PC-9 (cell line): ENCODE measurements around the gene MARCHF6. TPM values are rescaled to one million over a fixed set of nuclear protein-coding genes. Genes with fewer than 3 reads are reported as not detected.
"Not testable (repeated sequence)": the region's sequence is repeated elsewhere in the genome, so short reads cannot be mapped to it uniquely, and the experiment has no call there.

ENCODE experiments used
- BruUV-seq: library from RNA; stranded (reverse); fragments of 400-500 nt; replicated peaks from 2 replicates; lab custom pipeline; 2021; lab: Mats Ljungman, UMichigan
- CTCF ChIA-PET: fragments of 300-600 bp; sonication (Branson Sonifier 250); formaldehyde crosslinking; loops from one replicate; lab custom pipeline; 2022; ENCODE audit warnings: antibody characterized with exemption; lab: Charles Lee
- POLR2A ChIA-PET: fragments of 300-600 bp; sonication (Branson Sonifier 250); formaldehyde crosslinking; loops from one replicate; lab custom pipeline; 2022; ENCODE audit warnings: antibody characterized with exemption; ENCODE audit not compliant: unreplicated experiment; lab: Charles Lee
- DNase-seq, 2 experiments: peaks; one replicate each; pipeline versions ENCODE4 v3.0.0 to v3.0.0-alpha.2; 2015 to 2022; ENCODE audit warnings: mixed read lengths in 1 of 2
- H2AFZ ChIP-seq: fragments of 200-600 bp; sonication (generic); 2 replicates; pipeline ENCODE4 v1.8.1; 2017; ENCODE audit warnings: antibody characterized with exemption
- H3F3A ChIP-seq: fragments of 200-600 bp; sonication (generic); 2 replicates; pipeline ENCODE4 v1.8.1; 2017; ENCODE audit warnings: antibody characterized with exemption, mild to moderate bottlenecking, low read depth; ENCODE audit not compliant: insufficient read depth
- H3K27ac ChIP-seq: fragments of 200-600 bp; sonication (generic); 2 replicates; pipeline ENCODE4 v1.6.1; 2016; ENCODE audit warnings: mixed run types
- H3K27me3 ChIP-seq: fragments of 200-600 bp; sonication (generic); 2 replicates; pipeline ENCODE4 v1.6.1; 2016; ENCODE audit warnings: low read depth, mixed run types; ENCODE audit not compliant: insufficient read depth
- H3K36me3 ChIP-seq: fragments of 200-600 bp; sonication (generic); 2 replicates; pipeline ENCODE4 v1.6.1; 2016; ENCODE audit warnings: low read depth, mixed run types
- H3K4me1 ChIP-seq: fragments of 200-600 bp; sonication (generic); replicated peaks from 2 replicates; pipeline ENCODE4 v1.6.1; 2016; ENCODE audit warnings: mixed run types; ENCODE audit not compliant: insufficient read depth
- H3K4me2 ChIP-seq: fragments of 200-600 bp; sonication (generic); 2 replicates; pipeline ENCODE4 v1.6.1; 2017; ENCODE audit warnings: mixed run types
- H3K4me3 ChIP-seq: fragments of 200-600 bp; sonication (generic); 2 replicates; pipeline ENCODE4 v1.6.1; 2016; ENCODE audit warnings: mixed run types
- H3K79me2 ChIP-seq: fragments of 200-600 bp; sonication (generic); 2 replicates; pipeline ENCODE4 v1.6.1; 2017; ENCODE audit warnings: low read depth, mixed run types
- H3K9me2 ChIP-seq: fragments of 200-600 bp; sonication (generic); 2 replicates; pipeline ENCODE4 v1.8.1; 2017; ENCODE audit warnings: mild to moderate bottlenecking; ENCODE audit not compliant: insufficient read depth
- H3K9me3 ChIP-seq: fragments of 200-600 bp; sonication (generic); 2 replicates; pipeline ENCODE4 v1.8.1; 2016; ENCODE audit warnings: low read depth; ENCODE audit not compliant: insufficient read depth
- H4K20me1 ChIP-seq: fragments of 200-600 bp; sonication (generic); 2 replicates; pipeline ENCODE4 v1.8.1; 2017; ENCODE audit not compliant: insufficient read depth
- EZH2 ChIP-seq: fragments of 200-600 bp; sonication (generic); IDR thresholded peaks from 2 replicates; pipeline ENCODE4 v1.8.0; 2017; ENCODE audit warnings: antibody characterized with exemption, low read depth
- intact Hi-C: fragments of 100-400 bp; cut with micrococcal nuclease; formaldehyde crosslinking; loops from one replicate; pipeline ENCODE4 v1.10.0; 2022; ENCODE audit not compliant: unreplicated experiment
- total RNA-seq: library from RNA; stranded (reverse); gene quantifications from 2 replicates; pipeline ENCODE4 v1.2.3, GENCODE V29; 2021
- TF ChIP-seq, protein P1 (sequence below): fragments of 200-600 bp; sonication (generic); conservative IDR thresholded peaks from 2 replicates; pipeline ENCODE4 v1.6.1; 2017; ENCODE audit warnings: mixed run types, antibody characterized with exemption, mild to moderate bottlenecking, moderate library complexity

MARCHF6 gene
- total RNA-seq, 1 experiment from 2014 or later, result 364 TPM

DNA sequence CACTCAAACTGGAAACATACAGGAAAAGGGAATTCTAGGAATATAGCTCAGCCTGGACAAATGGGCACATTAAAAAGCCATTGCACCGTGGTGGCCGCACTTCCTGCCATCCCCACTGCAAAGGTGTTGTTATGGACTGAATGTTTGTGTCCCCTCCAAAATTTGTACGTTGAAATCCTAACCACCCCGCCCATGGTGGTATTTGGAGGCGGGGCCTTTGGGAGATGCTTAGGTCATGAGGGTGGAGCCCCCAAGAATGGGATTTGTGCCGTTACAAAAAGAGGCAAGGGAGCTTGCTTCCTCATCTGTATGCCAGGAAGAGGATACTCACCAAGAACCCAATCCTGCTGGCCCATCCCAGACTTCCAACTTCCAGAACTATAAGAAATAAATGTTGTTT is 44.7 kb upstream of the MARCHF6 start:
- peaks cover 35% of the 10 kb centered on the region for H3F3A ChIP-seq
- no TSS peak for BruUV-seq
- peaks cover 40% of the 10 kb centered on the region for H3K4me1 ChIP-seq
- no peaks in the 10 kb centered on the region for H3K36me3 ChIP-seq
- no peaks in the 10 kb centered on the region for H3K9me2 ChIP-seq
- no peaks in the 10 kb centered on the region for H3K27me3 ChIP-seq
- CTCF ChIA-PET, result interaction anchor here (0.7 to 1.4 kb wide), 2 partner anchors 30 to 55 kb away, joined by 3 read pairs; no protein-coding TSS in a partner anchor
- H3K9me3 ChIP-seq, result no peaks in the 10 kb centered on the region; the same call in 1 of the 2 replicates
- peaks cover 33% of the 10 kb centered on the region for H3K79me2 ChIP-seq
- no peak overlapping the region for H3K27ac ChIP-seq
- no peak for TF ChIP-seq EZH2
- TF ChIP-seq, protein P1, sequence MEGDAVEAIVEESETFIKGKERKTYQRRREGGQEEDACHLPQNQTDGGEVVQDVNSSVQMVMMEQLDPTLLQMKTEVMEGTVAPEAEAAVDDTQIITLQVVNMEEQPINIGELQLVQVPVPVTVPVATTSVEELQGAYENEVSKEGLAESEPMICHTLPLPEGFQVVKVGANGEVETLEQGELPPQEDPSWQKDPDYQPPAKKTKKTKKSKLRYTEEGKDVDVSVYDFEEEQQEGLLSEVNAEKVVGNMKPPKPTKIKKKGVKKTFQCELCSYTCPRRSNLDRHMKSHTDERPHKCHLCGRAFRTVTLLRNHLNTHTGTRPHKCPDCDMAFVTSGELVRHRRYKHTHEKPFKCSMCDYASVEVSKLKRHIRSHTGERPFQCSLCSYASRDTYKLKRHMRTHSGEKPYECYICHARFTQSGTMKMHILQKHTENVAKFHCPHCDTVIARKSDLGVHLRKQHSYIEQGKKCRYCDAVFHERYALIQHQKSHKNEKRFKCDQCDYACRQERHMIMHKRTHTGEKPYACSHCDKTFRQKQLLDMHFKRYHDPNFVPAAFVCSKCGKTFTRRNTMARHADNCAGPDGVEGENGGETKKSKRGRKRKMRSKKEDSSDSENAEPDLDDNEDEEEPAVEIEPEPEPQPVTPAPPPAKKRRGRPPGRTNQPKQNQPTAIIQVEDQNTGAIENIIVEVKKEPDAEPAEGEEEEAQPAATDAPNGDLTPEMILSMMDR, result no peak
- intact Hi-C loops, result loop anchor here (5.0 kb wide), 2 partner anchors 393 to 413 kb away; no protein-coding TSS in a partner anchor
- H2AFZ ChIP-seq, result no peak overlapping the region
- H4K20me1 ChIP-seq, result no peaks in the 10 kb centered on the region
- DNase-seq, result no peak
- H3K4me3 ChIP-seq, result no peak overlapping the region
- H3K4me2 ChIP-seq, result no peak overlapping the region
- POLR2A ChIA-PET, result interaction anchor here (1.1 kb wide), 1 partner anchor 44 kb away, joined by 4 read pairs; the partner anchor contains the start of gene MARCHF6

DNA sequence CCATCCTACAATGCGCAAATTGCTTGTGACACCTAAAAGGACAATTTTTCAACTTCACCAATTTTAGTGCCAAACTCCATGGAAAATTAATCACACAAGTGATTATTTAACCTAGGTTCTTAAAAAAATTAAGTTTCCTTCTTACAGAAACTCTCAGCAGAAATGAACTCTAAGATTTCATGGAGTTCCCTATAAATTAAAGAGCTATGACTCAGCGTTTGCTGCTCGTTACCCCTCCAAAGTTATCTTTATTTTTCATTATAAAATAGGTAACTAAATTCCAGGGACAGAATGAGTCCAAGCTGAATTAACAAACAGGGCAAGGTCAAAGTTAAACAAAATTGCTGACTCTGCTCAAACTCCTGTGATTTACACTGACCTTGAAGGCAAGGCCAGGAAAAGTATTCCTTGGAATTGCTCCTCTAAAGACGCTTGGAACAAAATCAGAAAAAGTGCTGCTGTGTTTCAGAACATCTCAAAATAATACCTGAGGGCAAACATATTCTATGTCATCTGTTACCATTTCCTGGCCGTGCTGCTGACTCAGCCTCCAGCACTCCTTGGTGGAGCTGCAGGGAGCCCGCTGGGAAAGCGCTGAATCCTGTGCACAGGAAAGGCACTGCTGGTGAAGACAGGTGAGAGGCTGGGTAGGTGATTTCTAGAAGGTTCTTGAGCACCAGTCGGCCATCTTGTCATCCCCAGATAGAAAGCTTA is 43.3 kb upstream of the MARCHF6 start:
- Histone ChIP-seq H3F3A (peaks cover 35% of the 10 kb centered on the region), H2AFZ (peak overlapping the region; percentile 21; the same call in 1 of the 2 replicates), H3K4me3 (peak overlapping the region; percentile 28; the same call in 1 of the 2 replicates), H3K4me2 (peak overlapping the region; percentile 62), H3K79me2 (peaks cover 19% of the 10 kb centered on the region), H3K36me3 (no peaks in the 10 kb centered on the region), H3K4me1 (peaks cover 36% of the 10 kb centered on the region), H4K20me1 (no peaks in the 10 kb centered on the region), H3K9me3 (no peaks in the 10 kb centered on the region; the same call in 1 of the 2 replicates), H3K27ac (peak overlapping the region; percentile 86), H3K27me3 (no peaks in the 10 kb centered on the region), H3K9me2 (no peaks in the 10 kb centered on the region)
- no TSS peak for BruUV-seq
- peak; percentile 87 to 89 for DNase-seq
- TF ChIP-seq, protein P1, result no peak
- TF ChIP-seq EZH2, result no peak
- ChIA-PET CTCF (interaction anchor here (1.4 kb wide), 1 partner anchor 54 kb away, joined by 3 read pairs; no protein-coding TSS in a partner anchor), POLR2A (interaction anchor here (0.6 to 1.3 kb wide), 2 partner anchors 43 to 131 kb away, joined by 4 to 7 read pairs; partner anchors contain the start of genes MARCHF6 and ROPN1L)
- intact Hi-C loops, result loop anchor here (1.0 to 2.0 kb wide), 3 partner anchors 23 to 60 kb away; partner anchors contain the start of genes CCT5 and MARCHF6

DNA sequence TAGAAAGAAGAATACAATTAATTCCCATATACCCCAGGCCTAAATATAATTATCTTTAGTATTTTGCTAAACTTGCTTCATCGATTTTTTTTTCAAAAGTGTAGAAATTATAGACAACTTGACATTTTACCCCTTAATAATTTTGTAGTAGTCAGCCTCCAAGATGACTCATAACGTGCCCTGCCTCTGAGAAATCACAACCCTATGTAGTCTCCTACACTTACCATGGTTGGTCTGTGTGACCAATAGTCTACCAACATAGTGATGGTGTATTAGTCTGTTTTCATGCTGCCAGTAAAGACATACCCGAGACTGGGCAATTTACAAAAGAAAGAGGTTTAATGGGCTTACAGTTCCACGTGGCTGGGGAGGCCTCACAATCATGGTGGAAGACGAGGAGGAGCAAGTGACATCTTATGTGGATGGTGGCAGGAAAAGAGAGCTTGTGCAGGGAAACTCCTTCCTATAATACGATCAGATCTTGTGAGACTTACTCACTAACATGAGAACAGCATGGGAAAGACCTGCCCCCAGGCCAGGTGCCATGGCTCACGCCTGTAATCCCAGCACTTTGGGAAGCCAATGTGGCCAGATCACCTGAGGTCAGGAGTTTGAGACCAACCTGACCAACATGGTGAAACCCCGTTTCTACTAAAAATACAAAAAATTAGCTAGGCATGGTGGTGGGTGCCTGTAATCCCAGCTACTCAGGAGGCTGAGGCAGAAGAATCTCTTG is 42.5 kb upstream of the MARCHF6 start:
- CTCF ChIA-PET, result not testable (repeated sequence)
- intact Hi-C loops, result loop anchor here (1.0 to 2.0 kb wide), 3 partner anchors 22 to 61 kb away; partner anchors contain the start of genes CCT5 and MARCHF6
- POLR2A ChIA-PET, result interaction anchor here (1.3 kb wide), 1 partner anchor 42 kb away, joined by 7 read pairs; the partner anchor contains the start of gene MARCHF6

More for the DNA sequence above, 42.5 kb upstream of the MARCHF6 start:
- peak overlapping the region; percentile 62 for H3K4me2 ChIP-seq
- DNase-seq, H3K36me3 ChIP-seq, BruUV-seq, H3K4me3 ChIP-seq, H4K20me1 ChIP-seq, H3K9me3 ChIP-seq, H3K27me3 ChIP-seq, H3K9me2 ChIP-seq: not testable (repeated sequence)
- peaks cover 33% of the 10 kb centered on the region for H3F3A ChIP-seq
- peak overlapping the region; percentile 21 for H2AFZ ChIP-seq
- peaks cover 12% of the 10 kb centered on the region for H3K79me2 ChIP-seq
- H3K4me1 ChIP-seq, result peaks cover 28% of the 10 kb centered on the region
- H3K27ac ChIP-seq, result peak overlapping the region; percentile 86
